A549 (cell line): ENCODE measurements around the gene DCLK1.

ENCODE experiments used
- CBX8 ChIP-seq: fragments of 200-600 bp; sonication (generic); IDR thresholded peaks from 2 replicates; pipeline ENCODE4 v1.6.1; 2016
- POLR2A ChIP-seq: IDR thresholded peaks from 2 replicates; pipeline ENCODE4 v1.6.1; 2012; ENCODE audit warnings: mild to moderate bottlenecking, low read length
- TF ChIP-seq, protein P1 (sequence below): fragments of >200 bp; sonication (Bioruptor Twin); formaldehyde crosslinking; IDR thresholded peaks from 3 replicates; pipeline ENCODE4 v1.5.1; 2016

- TF ChIP-seq, protein P1, sequence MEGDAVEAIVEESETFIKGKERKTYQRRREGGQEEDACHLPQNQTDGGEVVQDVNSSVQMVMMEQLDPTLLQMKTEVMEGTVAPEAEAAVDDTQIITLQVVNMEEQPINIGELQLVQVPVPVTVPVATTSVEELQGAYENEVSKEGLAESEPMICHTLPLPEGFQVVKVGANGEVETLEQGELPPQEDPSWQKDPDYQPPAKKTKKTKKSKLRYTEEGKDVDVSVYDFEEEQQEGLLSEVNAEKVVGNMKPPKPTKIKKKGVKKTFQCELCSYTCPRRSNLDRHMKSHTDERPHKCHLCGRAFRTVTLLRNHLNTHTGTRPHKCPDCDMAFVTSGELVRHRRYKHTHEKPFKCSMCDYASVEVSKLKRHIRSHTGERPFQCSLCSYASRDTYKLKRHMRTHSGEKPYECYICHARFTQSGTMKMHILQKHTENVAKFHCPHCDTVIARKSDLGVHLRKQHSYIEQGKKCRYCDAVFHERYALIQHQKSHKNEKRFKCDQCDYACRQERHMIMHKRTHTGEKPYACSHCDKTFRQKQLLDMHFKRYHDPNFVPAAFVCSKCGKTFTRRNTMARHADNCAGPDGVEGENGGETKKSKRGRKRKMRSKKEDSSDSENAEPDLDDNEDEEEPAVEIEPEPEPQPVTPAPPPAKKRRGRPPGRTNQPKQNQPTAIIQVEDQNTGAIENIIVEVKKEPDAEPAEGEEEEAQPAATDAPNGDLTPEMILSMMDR = no peak
- TF ChIP-seq CBX8 = no peak
- TF ChIP-seq POLR2A = no peak
Measured at GRCh38 chr13:35966024-35966423, 165.2 kb downstream of the DCLK1 start.
